ENCODE results near the gene TADA2B.

Gene TADA2B

GRCh38 chr4:7104366-7105031 lies 61.3 kb downstream of the TADA2B start:
- in situ Hi-C loops (cut with HindIII; ENCODE audit: low sequenced_read_pairs) = loop anchor here (5.0 kb wide), 1 partner anchor 78 kb away; no protein-coding TSS in a partner anchor

DNA sequence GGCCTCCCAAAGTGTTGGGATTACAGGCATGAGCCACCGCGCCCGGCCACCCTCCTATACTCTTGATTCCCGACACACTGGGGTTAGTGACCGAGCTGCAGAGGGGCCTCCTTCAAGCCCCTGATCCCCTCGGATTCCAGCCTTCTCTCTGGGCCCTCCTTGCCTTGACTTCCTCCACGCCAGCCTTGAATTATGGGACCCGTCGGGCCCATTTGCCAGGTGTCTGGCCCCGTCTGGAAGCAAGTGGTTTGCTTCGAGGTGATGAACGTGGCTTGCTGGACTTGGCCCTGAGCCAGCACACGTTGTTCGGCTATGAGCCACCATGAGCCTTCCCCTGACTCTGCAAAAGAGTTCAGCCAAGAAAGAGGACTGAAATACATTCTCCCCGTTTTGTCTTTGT lies 62.1 kb downstream of the TADA2B start:
- in situ Hi-C loops (cut with HindIII; ENCODE audit: low sequenced_read_pairs) = loop anchor here (5.0 kb wide), 1 partner anchor 77 kb away; no protein-coding TSS in a partner anchor

DNA sequence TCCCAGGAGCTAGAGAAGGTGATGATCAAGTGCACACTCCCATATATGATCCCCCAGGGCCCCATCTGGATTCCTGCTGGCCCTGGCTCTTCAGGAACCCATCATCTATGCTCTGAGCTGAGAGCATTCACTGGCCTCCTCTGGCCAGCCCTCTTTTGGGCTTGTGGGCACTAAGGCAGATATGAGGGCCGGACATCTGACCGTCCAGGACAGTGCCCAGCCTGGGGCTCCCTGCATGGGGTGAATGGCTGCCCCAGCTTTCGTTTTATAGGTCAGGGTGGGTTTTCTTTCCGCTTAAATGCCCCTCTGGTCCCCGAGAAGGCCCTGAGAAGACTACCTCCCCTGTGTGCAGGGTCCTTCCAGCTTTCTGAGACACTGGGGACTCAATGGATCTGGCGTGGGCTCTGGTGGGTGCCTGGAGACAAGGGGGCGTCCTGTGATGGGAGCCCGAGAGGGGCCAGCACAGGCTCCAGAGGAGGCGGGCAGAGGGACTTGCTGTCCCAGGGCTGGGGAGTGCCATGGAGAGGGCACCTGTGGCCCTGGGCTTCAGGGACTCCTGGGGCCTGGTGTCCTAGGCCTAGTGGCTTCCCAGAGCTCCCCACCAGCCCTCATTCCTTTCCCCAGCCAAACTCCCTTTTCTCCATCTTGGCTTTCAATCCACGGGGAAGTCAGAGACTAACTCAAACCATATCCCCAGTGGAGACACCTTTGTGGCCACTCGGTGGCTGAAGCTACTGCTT lies 64.2 kb downstream of the TADA2B start:
- in situ Hi-C loops (cut with HindIII; ENCODE audit: low sequenced_read_pairs) = loop anchor here (5.0 kb wide), 1 partner anchor 75 kb away; no protein-coding TSS in a partner anchor
